GM10847 (cell line): ENCODE measurements around the gene C14orf132.

Experiments used
- POLR2A ChIP-seq: IDR thresholded peaks from 2 replicates; pipeline ENCODE4 v1.6.1; 2011; ENCODE audit not compliant: insufficient read length; ENCODE audit errors: extremely low read depth

Gene C14orf132

DNA sequence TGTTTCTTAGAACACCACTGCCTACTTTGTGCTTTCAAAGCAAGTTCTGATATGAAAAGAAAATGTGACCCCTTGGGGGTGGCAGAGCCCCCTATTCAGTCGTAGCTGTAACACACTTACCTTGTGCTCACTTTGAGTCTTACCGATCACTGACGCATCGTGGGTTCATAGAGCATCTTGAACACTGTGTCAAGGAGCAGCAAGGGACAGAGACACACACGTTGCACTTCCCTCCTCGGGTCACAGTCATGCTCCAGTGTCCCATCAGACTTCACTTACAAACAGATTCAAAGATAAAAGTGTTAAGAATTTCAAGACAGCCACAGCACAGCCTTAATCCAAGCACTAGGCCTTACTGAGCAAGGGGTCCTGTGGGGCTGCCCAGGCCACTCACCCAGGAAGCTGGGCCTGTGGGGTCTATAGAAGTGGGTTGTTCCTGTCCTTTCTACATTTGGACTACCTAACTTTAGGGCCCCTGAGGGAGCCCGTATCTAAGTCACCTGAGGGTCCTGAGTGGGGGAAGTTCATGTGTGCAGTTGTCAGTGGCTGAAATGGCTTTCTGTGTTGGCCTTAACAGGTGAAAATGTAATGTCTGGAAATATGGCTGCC lies 90.1 kb downstream of the C14orf132 start:
- TF ChIP-seq POLR2A: no peak

- no peak for TF ChIP-seq POLR2A
These were observed 91.2 kb downstream of the C14orf132 start for GRCh38 chr14:96130391-96130790.

DNA sequence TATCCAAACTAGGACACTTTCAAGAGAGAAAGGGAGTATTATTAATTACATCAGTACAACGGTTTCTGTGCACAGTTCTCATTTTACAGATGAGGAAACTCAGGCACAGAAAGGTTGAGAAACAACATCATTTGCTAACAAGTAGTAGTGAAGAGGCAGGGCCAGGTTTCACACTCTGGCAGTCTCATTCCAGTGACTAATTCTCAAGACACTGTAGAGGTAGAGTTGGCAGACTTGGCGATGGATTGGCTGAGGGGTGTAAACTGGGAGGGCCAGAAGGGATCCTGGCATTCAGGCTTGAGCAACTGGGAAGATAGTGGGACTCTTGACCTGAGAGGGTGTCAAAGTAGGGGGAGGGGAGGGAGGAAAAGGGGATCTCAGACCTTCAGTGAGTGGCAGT lies 91.7 kb downstream of the C14orf132 start:
- TF ChIP-seq POLR2A: no peak

- TF ChIP-seq POLR2A: no peak
These were observed 92.7 kb downstream of the C14orf132 start for GRCh38 chr14:96131836-96132235.

GRCh38 chr14:96134508-96134907 lies 95.3 kb downstream of the C14orf132 start:
- no peak for TF ChIP-seq POLR2A

- TF ChIP-seq POLR2A: no peak
These were observed 96.1 kb downstream of the C14orf132 start for GRCh38 chr14:96135285-96135684.

DNA sequence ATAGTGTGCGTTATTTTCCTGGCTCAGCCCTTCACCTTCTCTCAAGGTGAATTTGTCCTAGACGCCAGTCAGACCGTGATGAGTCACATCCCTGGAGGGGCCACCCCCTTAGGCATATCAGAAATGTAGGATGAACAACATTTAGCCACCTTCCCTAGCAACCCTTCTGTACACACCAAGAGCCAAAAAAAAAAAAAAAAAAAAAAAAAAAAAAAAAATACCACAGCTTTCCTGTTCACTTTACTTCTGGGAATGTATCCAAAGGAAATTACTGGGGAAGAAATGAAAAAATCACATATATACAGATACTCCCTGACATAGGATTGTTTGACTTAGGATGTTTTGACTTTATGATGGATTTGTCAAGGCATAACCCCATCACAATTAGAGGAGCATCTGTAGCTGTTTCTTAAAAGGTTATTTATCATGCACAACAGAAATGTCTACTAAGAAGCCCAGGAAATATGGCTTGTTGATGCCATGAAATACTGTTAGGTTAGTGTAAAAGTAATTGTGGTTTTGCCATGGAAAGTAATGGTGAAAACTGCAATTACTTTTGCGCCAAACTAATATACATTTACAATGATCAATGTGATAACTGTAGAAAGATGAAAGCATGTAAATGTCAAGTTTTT lies 97.3 kb downstream of the C14orf132 start:
- TF ChIP-seq POLR2A: no peak

GRCh38 chr14:96138241-96138640 lies 99.1 kb downstream of the C14orf132 start:
- no peak for TF ChIP-seq POLR2A

- TF ChIP-seq POLR2A: no peak
These were observed 100.0 kb downstream of the C14orf132 start for GRCh38 chr14:96139169-96139568.

GRCh38 chr14:96139879-96140278 lies 100.7 kb downstream of the C14orf132 start:
- no peak for TF ChIP-seq POLR2A

GRCh38 chr14:96140952-96141351 lies 101.8 kb downstream of the C14orf132 start:
- TF ChIP-seq POLR2A: no peak
